ENCODE data around the gene S100Z. TPM values are rescaled to one million over a fixed set of nuclear protein-coding genes. Genes with fewer than 3 reads are reported as not detected.
A peak's percentile ranks its signal among the peaks of the same experiment; 100 is the strongest.

Gene S100Z
- total and polyA plus RNA-seq, 9 of the 15 experiments (the other 6 are each of a cell fraction or from before 2014, with no cell fraction given) = 0.15 to 0.42 (median 0.20) TPM; not detected in 6

DNA sequence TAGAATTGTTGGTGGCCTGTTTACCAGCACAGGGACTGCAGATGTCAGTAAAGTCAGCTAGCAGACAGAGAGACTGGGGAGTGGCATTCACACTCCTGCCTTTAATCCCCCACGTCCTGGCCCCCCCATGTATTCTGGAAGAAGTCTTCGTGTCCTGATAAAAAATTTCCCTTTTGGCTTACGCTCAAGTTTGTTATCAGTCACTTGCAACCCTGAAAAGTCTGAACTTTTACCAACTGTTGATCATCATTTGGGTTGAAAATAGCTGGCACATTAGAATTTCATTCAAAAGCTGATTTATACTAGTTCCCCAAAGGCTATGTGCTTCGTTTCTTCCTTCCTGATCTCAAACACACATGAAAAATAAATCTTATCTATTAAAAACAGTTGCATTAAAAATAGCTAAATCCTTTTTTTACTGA, 97.3 kb downstream of the S100Z start (continued):
- TF ChIP-seq ZNF12 (CRISPR knock-in tag; IDR thresholded peaks at IDR 0.05) = no peak
- no peak for TF ChIP-seq MCM7 (IDR thresholded peaks at IDR 0.05)
- no peak for TF ChIP-seq CREB5 (CRISPR knock-in tag; IDR thresholded peaks at IDR 0.05)
- no peak for TF ChIP-seq TEAD1 (CRISPR knock-in tag; IDR thresholded peaks at IDR 0.05)
- TF ChIP-seq, protein P1, sequence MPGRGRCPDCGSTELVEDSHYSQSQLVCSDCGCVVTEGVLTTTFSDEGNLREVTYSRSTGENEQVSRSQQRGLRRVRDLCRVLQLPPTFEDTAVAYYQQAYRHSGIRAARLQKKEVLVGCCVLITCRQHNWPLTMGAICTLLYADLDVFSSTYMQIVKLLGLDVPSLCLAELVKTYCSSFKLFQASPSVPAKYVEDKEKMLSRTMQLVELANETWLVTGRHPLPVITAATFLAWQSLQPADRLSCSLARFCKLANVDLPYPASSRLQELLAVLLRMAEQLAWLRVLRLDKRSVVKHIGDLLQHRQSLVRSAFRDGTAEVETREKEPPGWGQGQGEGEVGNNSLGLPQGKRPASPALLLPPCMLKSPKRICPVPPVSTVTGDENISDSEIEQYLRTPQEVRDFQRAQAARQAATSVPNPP (IDR thresholded peaks at IDR 0.05; ENCODE audit: borderline replicate concordance, insufficient read depth, insufficient read length) = no peak
- TF ChIP-seq HMG20B (CRISPR knock-in tag; IDR thresholded peaks at IDR 0.05) = no peak
- no peak for TF ChIP-seq ERF (CRISPR knock-in tag; IDR thresholded peaks at IDR 0.05)
- TF ChIP-seq FOSL1 (tag; conservative IDR thresholded peaks at IDR 0.05) = 0 out of 2 replicates have a peak, but pooled peaks have one; percentile 21
- no peak for TF ChIP-seq RFX1 (IDR thresholded peaks at IDR 0.05)
- TF ChIP-seq GATAD2A (IDR thresholded peaks at IDR 0.05) = no peak
- peak; percentile 79; the same call in 1 of the 2 replicates for TF ChIP-seq EP300 (IDR thresholded peaks at IDR 0.05; ENCODE audit: low read length)
- TF ChIP-seq TEAD4 (IDR thresholded peaks at IDR 0.05; ENCODE audit: low read length) = peak; percentile 79
- no peak for TF ChIP-seq TEAD4 (CRISPR knock-in tag; IDR thresholded peaks at IDR 0.05; ENCODE audit: borderline replicate concordance)
- no peak for TF ChIP-seq NFXL1 (CRISPR knock-in tag; IDR thresholded peaks at IDR 0.05)
- no peak for TF ChIP-seq ZNF347 (CRISPR knock-in tag; IDR thresholded peaks at IDR 0.05; ENCODE audit: low read depth)
- TF ChIP-seq ILF3 (IDR thresholded peaks at IDR 0.05; ENCODE audit: borderline replicate concordance) = no peak
- no peak for TF ChIP-seq ZBTB34 (CRISPR knock-in tag; IDR thresholded peaks at IDR 0.05)
- TF ChIP-seq ZNF318 (IDR thresholded peaks at IDR 0.05; ENCODE audit: borderline replicate concordance in 1 of 2, low read depth in 1 of 2) = no peak
